ENCODE results near the gene ENSA. TPM values are rescaled to one million over a fixed set of nuclear protein-coding genes. Genes with fewer than 3 reads are reported as not detected.

ENSA gene
- total and polyA plus RNA-seq, 2 of the 4 experiments (the other 2 are of a cell fraction), result 53.2 to 96.5 TPM

- H2BK120ac ChIP-seq (ENCODE audit: low read depth, low read length), result 0 out of 2 replicates have a peak overlapping the region, but pooled peaks have one; percentile 26
- no peak overlapping the region for H2AK9ac ChIP-seq (replicated peaks; ENCODE audit: low read depth, low read length, poor library complexity)
- H2BK15ac ChIP-seq (ENCODE audit: low read depth, low read length), result 0 out of 3 replicates have a peak overlapping the region, but pooled peaks have one; percentile 13
- peak overlapping the region; percentile 62 for H3K27ac ChIP-seq (ENCODE audit: insufficient read depth, low read length)
- no peak for ATAC-seq (ENCODE audit: low read depth)
- peak overlapping the region; percentile 20; the same call in 1 of the 2 replicates for H3K23ac ChIP-seq (ENCODE audit: low read depth, low read length)
- peaks cover 3% of the 10 kb centered on the region; the same call in 1 of the 2 replicates for H4K20me1 ChIP-seq (ENCODE audit: insufficient read depth, low read length)
- in situ Hi-C loops (cut with MboI; ENCODE audit: low sequenced_read_pairs), result loop anchor here (5.0 kb wide), 1 partner anchor 33 kb away; the partner anchor contains the start of gene MCL1
- H4K5ac ChIP-seq (ENCODE audit: low read depth, low read length), result no peak overlapping the region
- no TSS peak for BruUV-seq (replicated peaks)
- H2BK5ac ChIP-seq (ENCODE audit: low read depth, low read length, poor library complexity, severe bottlenecking), result peak overlapping the region; percentile 58
- no peak overlapping the region for H3K9ac ChIP-seq (ENCODE audit: low read depth, low read length)
- no peak overlapping the region for H2BK20ac ChIP-seq (ENCODE audit: low read depth, low read length)
- CTCF ChIA-PET, result no interaction called here
- TF ChIP-seq ELK1 (IDR thresholded peaks at IDR 0.05; ENCODE audit: borderline replicate concordance, low read depth, low read length) (no peak), NFE2L2 (IDR thresholded peaks at IDR 0.05; ENCODE audit: low read depth, low read length) (no peak), MAFK (IDR thresholded peaks at IDR 0.05; ENCODE audit: low read depth, low read length) (no peak), USF2 (IDR thresholded peaks at IDR 0.05; ENCODE audit: low read depth, low read length) (no peak), RAD21 (IDR thresholded peaks at IDR 0.05; ENCODE audit: low read length) (no peak), RCOR1 (IDR thresholded peaks at IDR 0.05; ENCODE audit: insufficient replicate concordance, low read length) (no peak), SMC3 (IDR thresholded peaks at IDR 0.05; ENCODE audit: low read depth, low read length) (no peak), FOS (IDR thresholded peaks at IDR 0.05; ENCODE audit: low read depth, low read length) (no peak), MAZ (IDR thresholded peaks at IDR 0.05; ENCODE audit: borderline replicate concordance, low read depth, low read length) (no peak), CEBPB (IDR thresholded peaks at IDR 0.05; ENCODE audit: low read depth, low read length) (no peak), POLR2A (IDR thresholded peaks at IDR 0.05; ENCODE audit: low read depth, low read length) (no peak; the same call in 1 of the 2 replicates), BHLHE40 (IDR thresholded peaks at IDR 0.05; ENCODE audit: low read depth, low read length) (no peak), RFX5 (IDR thresholded peaks at IDR 0.05; ENCODE audit: low read depth, low read length) (no peak)
- H3K9me1 ChIP-seq (ENCODE audit: insufficient read depth, low read length), result 0 out of 2 replicates have a peak, but pooled peaks cover 2% of the 10 kb centered on the region
- no peaks in the 10 kb centered on the region for H3K9me3 ChIP-seq (ENCODE audit: control insufficient read depth, insufficient read depth, low read length)
- H3K4ac ChIP-seq (ENCODE audit: low read depth, low read length), result peak overlapping the region; percentile 37; the same call in 1 of the 2 replicates
- peaks cover 2% of the 10 kb centered on the region; the same call in 1 of the 2 replicates for H3K36me3 ChIP-seq (ENCODE audit: control insufficient read depth, insufficient read depth, low read length)
- dilution Hi-C loops (cut with HindIII; ENCODE audit: low sequenced_read_pairs, unreplicated experiment), result no loop called here
- no peak overlapping the region for H3K4me2 ChIP-seq (ENCODE audit: low read depth, low read length)
- no CpG with 5 or more reads among the region's 4 CpGs for WGBS, 2 experiments (ENCODE audit: extremely low coverage in 2 of 2, insufficient read length in 1 of 2)
- H2AFZ ChIP-seq (replicated peaks; ENCODE audit: low read length, poor library complexity), result no peak overlapping the region
- no peaks in the 10 kb centered on the region for H3K27me3 ChIP-seq (ENCODE audit: control insufficient read depth, insufficient read depth, low read length)
- intact Hi-C loops (cut with micrococcal nuclease), result loop anchor here (2.0 kb wide), 1 partner anchor 32 kb away; the partner anchor contains the start of gene MCL1
- DNase-seq, result no peak
- no peak overlapping the region for H3K56ac ChIP-seq (ENCODE audit: extremely low read depth, insufficient read depth, low read length)
- H3K18ac ChIP-seq (ENCODE audit: low read depth, low read length), result no peak overlapping the region
- H4K91ac ChIP-seq (ENCODE audit: insufficient read depth, low read depth, low read length), result peak overlapping the region; percentile 24; the same call in 1 of the 2 replicates
- H3K14ac ChIP-seq (replicated peaks; ENCODE audit: low read depth, low read length), result no peak overlapping the region
- peaks cover 13 to 53% of the 10 kb centered on the region in 2 experiments for H3K79me1 ChIP-seq (ENCODE audit: low read depth in 1 of 2, low read length in 2 of 2)
- H2AK5ac ChIP-seq (ENCODE audit: low read depth, low read length), result peak overlapping the region; percentile 77; the same call in 1 of the 2 replicates
- POLR2A ChIA-PET (ENCODE audit: unreplicated experiment), result interaction anchor here (0.6 kb wide), 1 partner anchor 724 kb away, joined by 4 read pairs; no protein-coding TSS in a partner anchor
- H3K4me1 ChIP-seq (ENCODE audit: control insufficient read depth, insufficient read depth, low read length), result peaks cover 14% of the 10 kb centered on the region
- no peak overlapping the region; a peak in 1 of 4 replicates for H4K8ac ChIP-seq (ENCODE audit: low read depth in 2 of 2, low read length in 2 of 2)
- H3K4me3 ChIP-seq (ENCODE audit: insufficient read depth, low read depth, low read length), result no peak overlapping the region
Observed at GRCh38 chr1:150610576-150610975, 18.8 kb downstream of the ENSA start.
